ENCODE data around the gene ITPKB.
"Not testable (repeated sequence)": the region's sequence is repeated elsewhere in the genome, so short reads cannot be mapped to it uniquely, and the experiment has no call there.

Gene ITPKB

GRCh38 chr1:226766565-226766964 lies 27.5 kb upstream of the ITPKB start:
- no peak for TF ChIP-seq ZNF274 (IDR thresholded peaks at IDR 0.05; ENCODE audit: low read depth, low read length)
- no peak overlapping the region for H3K4me3 ChIP-seq (ENCODE audit: low read length)

- no peak for TF ChIP-seq ZNF274 (IDR thresholded peaks at IDR 0.05; ENCODE audit: low read depth, low read length)
- no peak overlapping the region; the same call in 1 of the 2 replicates for H3K4me3 ChIP-seq (ENCODE audit: low read length)
Measured at GRCh38 chr1:226764533-226764932, 25.5 kb upstream of the ITPKB start.

DNA sequence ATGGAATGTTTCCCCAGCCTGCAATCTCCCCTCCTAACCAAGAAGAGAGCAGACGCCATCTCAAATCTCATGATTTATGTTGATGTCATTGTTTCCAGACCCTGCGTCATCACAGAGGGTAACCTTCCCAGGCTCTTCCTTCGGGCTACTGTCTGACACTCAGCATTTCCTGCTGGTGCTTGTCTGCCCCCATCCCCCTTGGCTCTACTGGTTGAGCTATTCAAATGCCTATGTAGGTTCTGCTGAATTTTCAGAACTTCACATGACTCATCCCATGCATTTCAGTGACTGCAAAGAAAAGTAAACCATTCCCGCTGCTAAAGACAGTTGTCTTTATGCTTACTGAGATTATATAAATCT lies 24.8 kb upstream of the ITPKB start:
- no peak overlapping the region for H3K4me3 ChIP-seq (ENCODE audit: low read length)
- TF ChIP-seq ZNF274 (IDR thresholded peaks at IDR 0.05; ENCODE audit: low read depth, low read length) = no peak

- no peak for TF ChIP-seq ZNF274 (IDR thresholded peaks at IDR 0.05; ENCODE audit: low read depth, low read length)
- H3K4me3 ChIP-seq (ENCODE audit: low read length) = no peak overlapping the region
Measured at GRCh38 chr1:226762988-226763904, 24.2 kb upstream of the ITPKB start.

DNA sequence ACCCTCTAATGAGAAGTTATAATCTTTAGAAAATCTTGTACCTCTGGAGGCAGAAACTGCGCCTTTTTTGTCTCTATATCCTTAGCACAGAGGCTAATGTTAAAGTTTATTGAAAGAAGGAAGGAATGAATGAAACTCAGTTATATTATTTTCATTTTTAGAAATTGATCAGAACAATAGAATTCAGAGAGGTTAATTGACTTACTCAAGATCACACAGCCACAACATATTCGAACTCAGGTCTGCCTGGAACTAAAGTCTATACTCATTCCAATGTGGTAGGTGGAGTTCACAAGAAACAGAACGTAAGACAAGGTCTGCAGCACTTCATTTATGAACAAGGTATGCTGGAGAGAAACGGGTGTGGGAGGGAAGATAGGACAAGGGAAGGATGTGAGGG lies 23.0 kb upstream of the ITPKB start:
- no peak for TF ChIP-seq ZNF274 (IDR thresholded peaks at IDR 0.05; ENCODE audit: low read depth, low read length)

DNA sequence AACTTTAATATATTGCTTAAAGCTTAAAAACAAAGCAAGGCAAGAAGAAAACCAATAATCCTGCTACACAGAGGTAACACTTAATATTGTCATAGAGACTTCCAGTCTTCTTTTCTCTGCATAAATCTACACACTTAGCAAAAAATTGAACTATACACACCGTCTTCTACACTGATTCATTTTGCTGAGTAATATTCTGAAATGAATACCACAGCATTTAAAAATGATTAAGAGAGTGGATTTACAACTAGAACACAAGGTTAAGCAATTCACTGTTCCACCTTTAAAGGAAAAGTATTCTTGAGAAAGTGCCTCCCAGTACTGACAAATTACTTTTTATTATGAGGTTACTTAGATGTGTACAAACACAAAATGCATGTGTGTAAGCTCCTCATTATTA lies 22.2 kb upstream of the ITPKB start:
- no peak for TF ChIP-seq ZNF274 (IDR thresholded peaks at IDR 0.05; ENCODE audit: low read depth, low read length)

More for the DNA sequence above, 23.0 kb upstream of the ITPKB start:
- H3K4me3 ChIP-seq (ENCODE audit: low read length) = no peak overlapping the region

GRCh38 chr1:226754793-226755533 lies 15.9 kb upstream of the ITPKB start:
- TF ChIP-seq ZNF274 (IDR thresholded peaks at IDR 0.05; ENCODE audit: low read depth, low read length) = no peak

More for the DNA sequence above, 22.2 kb upstream of the ITPKB start:
- H3K4me3 ChIP-seq (ENCODE audit: low read length) = no peak overlapping the region

DNA sequence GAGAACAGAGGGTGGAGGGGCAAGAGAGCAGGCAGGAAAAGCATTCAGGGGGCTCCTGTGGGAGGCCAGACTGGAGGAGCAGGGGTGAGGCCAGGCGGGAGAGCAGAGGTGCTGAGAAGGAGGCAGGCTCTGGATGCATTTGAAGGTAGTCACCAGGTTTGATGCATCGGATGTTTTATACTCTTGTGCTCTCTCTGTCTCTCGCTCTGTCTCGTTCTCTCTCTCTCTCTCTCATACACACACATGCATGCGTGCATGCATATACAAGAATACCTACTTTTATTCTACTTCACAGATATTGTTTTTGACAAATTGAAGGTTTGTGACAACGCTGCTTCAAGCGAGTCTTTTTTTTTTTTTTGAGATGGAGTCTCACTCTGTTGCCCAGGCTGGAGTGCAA lies 15.0 kb upstream of the ITPKB start:
- no peak overlapping the region for H3K4me3 ChIP-seq (ENCODE audit: low read length)
- no peak for TF ChIP-seq ZNF274 (IDR thresholded peaks at IDR 0.05; ENCODE audit: low read depth, low read length)

More at GRCh38 chr1:226754793-226755533, 15.9 kb upstream of the ITPKB start:
- H3K4me3 ChIP-seq (ENCODE audit: low read length) = no peak overlapping the region

DNA sequence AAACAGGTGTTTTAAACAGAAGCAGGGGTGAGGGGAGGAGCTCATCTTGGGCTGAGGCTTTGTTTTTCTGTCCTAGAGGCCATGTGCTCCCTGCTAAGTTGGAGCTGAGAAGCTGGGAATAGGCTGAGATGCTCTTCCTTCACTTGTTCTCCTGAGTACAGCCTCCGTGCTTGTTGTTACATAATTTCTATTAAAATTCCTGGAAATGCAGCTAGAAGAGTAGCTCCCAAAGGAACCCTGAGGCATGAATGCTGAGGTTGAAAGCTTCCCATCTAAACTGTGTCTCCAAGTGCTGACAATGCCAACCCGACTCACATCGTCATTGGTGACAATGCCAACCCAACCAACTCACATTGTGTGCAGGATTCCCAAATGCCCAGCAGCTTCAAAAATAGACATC lies 12.6 kb upstream of the ITPKB start:
- TF ChIP-seq ZNF274 (IDR thresholded peaks at IDR 0.05; ENCODE audit: low read depth, low read length) = no peak
- no peak overlapping the region for H3K4me3 ChIP-seq (ENCODE audit: low read length)

GRCh38 chr1:226751214-226751613 lies 12.1 kb upstream of the ITPKB start:
- H3K4me3 ChIP-seq (ENCODE audit: low read length) = no peak overlapping the region
- no peak for TF ChIP-seq ZNF274 (IDR thresholded peaks at IDR 0.05; ENCODE audit: low read depth, low read length)

DNA sequence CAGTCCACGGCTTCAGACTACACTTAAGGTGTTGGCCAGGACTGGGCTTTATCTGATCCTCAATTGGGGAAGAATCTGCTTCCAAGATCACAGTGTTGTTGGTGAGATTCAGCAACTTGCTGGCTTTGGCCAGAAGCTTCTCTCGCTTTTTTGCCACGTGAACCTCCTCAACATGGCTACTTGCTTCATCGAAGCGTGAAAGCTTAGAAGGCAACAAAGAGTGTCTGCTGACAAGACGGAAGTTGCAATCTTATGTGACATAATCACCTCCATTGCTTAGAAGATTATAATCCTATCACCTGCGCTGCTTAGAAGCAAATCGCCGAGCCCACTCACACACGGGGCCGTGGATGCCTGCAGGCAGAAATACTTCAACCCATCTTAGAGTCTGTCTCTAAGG lies 10.4 kb upstream of the ITPKB start:
- TF ChIP-seq ZNF274 (IDR thresholded peaks at IDR 0.05; ENCODE audit: low read depth, low read length) = no peak
- no peak overlapping the region for H3K4me3 ChIP-seq (ENCODE audit: low read length)

- no peak for TF ChIP-seq ZNF274 (IDR thresholded peaks at IDR 0.05; ENCODE audit: low read depth, low read length)
- no peak overlapping the region for H3K4me3 ChIP-seq (ENCODE audit: low read length)
Measured at GRCh38 chr1:226748306-226748705, 9.2 kb upstream of the ITPKB start.

- H3K4me3 ChIP-seq (ENCODE audit: low read length) = not testable (repeated sequence)
Measured at GRCh38 chr1:226747519-226748263, 8.6 kb upstream of the ITPKB start.

DNA sequence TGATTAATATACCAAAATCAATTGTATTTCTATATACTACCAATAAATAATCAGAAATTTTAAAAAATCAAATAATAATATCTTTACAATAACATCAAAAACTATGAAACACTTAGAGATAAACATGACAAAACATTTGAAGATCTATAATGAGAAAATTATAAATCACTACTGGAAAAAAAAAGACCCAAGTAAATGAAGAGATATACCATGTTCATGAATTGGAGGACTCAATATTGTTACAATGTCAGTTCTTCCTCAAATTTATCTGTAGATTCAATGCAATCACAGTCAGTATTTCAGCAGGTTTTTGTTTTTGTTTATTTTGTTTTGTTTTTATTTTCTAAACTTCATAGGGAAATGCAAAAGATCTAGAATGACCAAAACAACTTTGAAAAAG lies 4.2 kb upstream of the ITPKB start:
- no peak overlapping the region for H3K4me3 ChIP-seq (ENCODE audit: low read length)
- no peak for TF ChIP-seq ZNF274 (IDR thresholded peaks at IDR 0.05; ENCODE audit: low read depth, low read length)
